C4-2B (cell line): ENCODE results near the gene XPNPEP3.
"Not testable (repeated sequence)": the region's sequence is repeated elsewhere in the genome, so short reads cannot be mapped to it uniquely, and the experiment has no call there.

Experiments
- H3K27ac ChIP-seq: fragments of 450-650 bp; 2 replicates; pipeline ENCODE4 v1.5.1; 2017
- CTCF ChIP-seq: fragments of 450-650 bp; conservative IDR thresholded peaks from 2 replicates; pipeline ENCODE4 v1.5.1; 2017; ENCODE audit warnings: mild to moderate bottlenecking
- ZFX ChIP-seq: fragments of 450-650 bp; IDR thresholded peaks from 2 replicates; pipeline ENCODE4 v1.6.1; 2017

XPNPEP3 gene

GRCh38 chr22:40819599-40820140, 37.3 kb upstream of the XPNPEP3 start:
- no peak for TF ChIP-seq ZFX
- TF ChIP-seq CTCF = no peak
- H3K27ac ChIP-seq = peak overlapping the region; percentile 83

GRCh38 chr22:40823426-40823825, 33.5 kb upstream of the XPNPEP3 start:
- no peak for TF ChIP-seq ZFX
- no peak overlapping the region for H3K27ac ChIP-seq

- H3K27ac ChIP-seq = not testable (repeated sequence)
Observed at GRCh38 chr22:40826292-40826691, 30.7 kb upstream of the XPNPEP3 start.

GRCh38 chr22:40826984-40827741, 29.8 kb upstream of the XPNPEP3 start:
- TF ChIP-seq CTCF (no peak), ZFX (no peak)
- no peak overlapping the region for H3K27ac ChIP-seq

GRCh38 chr22:40829131-40829530, 27.8 kb upstream of the XPNPEP3 start:
- TF ChIP-seq ZFX (no peak), CTCF (no peak)
- H3K27ac ChIP-seq = no peak overlapping the region

- TF ChIP-seq ZFX = no peak
- TF ChIP-seq CTCF = no peak
- no peak overlapping the region for H3K27ac ChIP-seq
Observed at GRCh38 chr22:40834619-40835018, 22.3 kb upstream of the XPNPEP3 start.

- TF ChIP-seq CTCF (no peak), ZFX (no peak)
- no peak overlapping the region for H3K27ac ChIP-seq
Observed at GRCh38 chr22:40838486-40838885, 18.5 kb upstream of the XPNPEP3 start.

GRCh38 chr22:40844951-40845350, 12.0 kb upstream of the XPNPEP3 start:
- TF ChIP-seq CTCF (no peak), ZFX (no peak)
- no peak overlapping the region for H3K27ac ChIP-seq

- not testable (repeated sequence) for H3K27ac ChIP-seq
Observed at GRCh38 chr22:40845816-40846215, 11.1 kb upstream of the XPNPEP3 start.
